PC-3 (cell line): ENCODE data around the gene HNRNPL.
"Not testable (repeated sequence)": the region's sequence is repeated elsewhere in the genome, so short reads cannot be mapped to it uniquely, and the experiment has no call there.

ENCODE experiments used
- CTCF ChIP-seq: fragments of 300-600 bp; sonication (generic); conservative IDR thresholded peaks from 2 replicates; pipeline ENCODE4 v1.5.1; 2017; ENCODE audit warnings: antibody characterized with exemption, low read depth, mild to moderate bottlenecking, low read length
- EZH2 ChIP-seq: fragments of 300-600 bp; sonication (generic); IDR thresholded peaks from one replicate; pipeline ENCODE4 v1.6.1; 2017; ENCODE audit warnings: antibody characterized with exemption, mild to moderate bottlenecking, low read length; ENCODE audit not compliant: unreplicated experiment

- TF ChIP-seq CTCF, EZH2: not testable (repeated sequence)
These were observed 6.0 kb upstream of the HNRNPL start for GRCh38 chr19:38855751-38856150.
